ENCODE measurements around the gene ZNF619.

- TF ChIP-seq POLR2A (IDR thresholded peaks at IDR 0.05) = peak; percentile 71
- TF ChIP-seq, protein P1, sequence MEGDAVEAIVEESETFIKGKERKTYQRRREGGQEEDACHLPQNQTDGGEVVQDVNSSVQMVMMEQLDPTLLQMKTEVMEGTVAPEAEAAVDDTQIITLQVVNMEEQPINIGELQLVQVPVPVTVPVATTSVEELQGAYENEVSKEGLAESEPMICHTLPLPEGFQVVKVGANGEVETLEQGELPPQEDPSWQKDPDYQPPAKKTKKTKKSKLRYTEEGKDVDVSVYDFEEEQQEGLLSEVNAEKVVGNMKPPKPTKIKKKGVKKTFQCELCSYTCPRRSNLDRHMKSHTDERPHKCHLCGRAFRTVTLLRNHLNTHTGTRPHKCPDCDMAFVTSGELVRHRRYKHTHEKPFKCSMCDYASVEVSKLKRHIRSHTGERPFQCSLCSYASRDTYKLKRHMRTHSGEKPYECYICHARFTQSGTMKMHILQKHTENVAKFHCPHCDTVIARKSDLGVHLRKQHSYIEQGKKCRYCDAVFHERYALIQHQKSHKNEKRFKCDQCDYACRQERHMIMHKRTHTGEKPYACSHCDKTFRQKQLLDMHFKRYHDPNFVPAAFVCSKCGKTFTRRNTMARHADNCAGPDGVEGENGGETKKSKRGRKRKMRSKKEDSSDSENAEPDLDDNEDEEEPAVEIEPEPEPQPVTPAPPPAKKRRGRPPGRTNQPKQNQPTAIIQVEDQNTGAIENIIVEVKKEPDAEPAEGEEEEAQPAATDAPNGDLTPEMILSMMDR (IDR thresholded peaks at IDR 0.05) = peak in 2 of 3 experiments; percentile 5 to 8
Observed at GRCh38 chr3:40456940-40457823, 19.7 kb upstream of the ZNF619 start, which contains the start of gene RPL14.

Data from testis (tissue), 2 donors.